ENCODE results near the gene IL22.

GRCh38 chr12:68272732-68273131, 19.3 kb upstream of the IL22 start:
- TF ChIP-seq CTCF (IDR thresholded peaks at IDR 0.05 in 2 of 3, conservative IDR thresholded peaks at IDR 0.05 in 1 of 3; ENCODE audit: borderline replicate concordance in 1 of 3, insufficient read depth in 1 of 3, low read depth in 2 of 3, low read length in 2 of 3) (no peak), YY1 (IDR thresholded peaks at IDR 0.05; ENCODE audit: extremely low read depth, insufficient replicate concordance, low read depth, low read length) (no peak), MAX (IDR thresholded peaks at IDR 0.05) (no peak), EZH2 (IDR thresholded peaks at IDR 0.05) (no peak), ELF1 (IDR thresholded peaks at IDR 0.05; ENCODE audit: borderline replicate concordance, low read depth) (no peak), SRF (IDR thresholded peaks at IDR 0.05; ENCODE audit: low read depth) (no peak), EGR1 (IDR thresholded peaks at IDR 0.05; ENCODE audit: low read depth) (no peak)
